ENCODE data around the gene CD164L2.

DNA sequence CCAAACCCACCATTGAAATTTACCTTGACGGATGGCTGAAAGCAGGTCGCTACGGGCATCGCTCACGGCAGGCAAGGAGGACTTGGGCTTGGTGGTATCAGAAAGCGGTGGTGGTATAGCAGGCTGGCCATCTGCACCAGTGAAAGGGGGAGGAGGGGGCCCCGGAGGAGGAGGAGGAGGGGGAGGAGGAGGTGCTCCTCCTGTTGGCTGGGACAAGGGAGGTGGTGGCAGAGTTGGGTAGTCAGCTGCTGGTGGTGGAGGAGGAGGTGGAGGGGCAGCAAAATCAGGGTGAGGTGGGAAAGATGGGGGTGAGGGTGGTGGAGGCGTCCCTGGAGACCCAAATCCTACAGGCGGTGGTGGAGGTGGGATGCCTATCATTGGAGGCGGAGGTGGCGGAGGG is 26.5 kb upstream of the CD164L2 start:
- TF ChIP-seq, protein P1, sequence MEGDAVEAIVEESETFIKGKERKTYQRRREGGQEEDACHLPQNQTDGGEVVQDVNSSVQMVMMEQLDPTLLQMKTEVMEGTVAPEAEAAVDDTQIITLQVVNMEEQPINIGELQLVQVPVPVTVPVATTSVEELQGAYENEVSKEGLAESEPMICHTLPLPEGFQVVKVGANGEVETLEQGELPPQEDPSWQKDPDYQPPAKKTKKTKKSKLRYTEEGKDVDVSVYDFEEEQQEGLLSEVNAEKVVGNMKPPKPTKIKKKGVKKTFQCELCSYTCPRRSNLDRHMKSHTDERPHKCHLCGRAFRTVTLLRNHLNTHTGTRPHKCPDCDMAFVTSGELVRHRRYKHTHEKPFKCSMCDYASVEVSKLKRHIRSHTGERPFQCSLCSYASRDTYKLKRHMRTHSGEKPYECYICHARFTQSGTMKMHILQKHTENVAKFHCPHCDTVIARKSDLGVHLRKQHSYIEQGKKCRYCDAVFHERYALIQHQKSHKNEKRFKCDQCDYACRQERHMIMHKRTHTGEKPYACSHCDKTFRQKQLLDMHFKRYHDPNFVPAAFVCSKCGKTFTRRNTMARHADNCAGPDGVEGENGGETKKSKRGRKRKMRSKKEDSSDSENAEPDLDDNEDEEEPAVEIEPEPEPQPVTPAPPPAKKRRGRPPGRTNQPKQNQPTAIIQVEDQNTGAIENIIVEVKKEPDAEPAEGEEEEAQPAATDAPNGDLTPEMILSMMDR (IDR thresholded peaks at IDR 0.05; ENCODE audit: insufficient read depth, low read length, poor library complexity, severe bottlenecking) = no peak
- TF ChIP-seq EZH2phosphoT487 (conservative IDR thresholded peaks at IDR 0.05; ENCODE audit: low read length) = no peak

All from SU-DHL-6 (cell line).